Heart left ventricle (tissue), 16 donors: ENCODE measurements around the gene RPS19. TPM values are rescaled to one million over a fixed set of nuclear protein-coding genes. Genes with fewer than 3 reads are reported as not detected.

Experiments
- ATAC-seq, 4 donors: fragments of 200-7000 bp; cut with Tn5 transposase; one replicate each; pipeline ENCODE4 v1.9.1; 2020 to 2022; ENCODE audit warnings: moderate library complexity in 4 of 4, mild to moderate bottlenecking in 3 of 4, moderate number of reproducible peaks in 1 of 4
- DNase-seq, 5 donors: peaks; one replicate each; pipeline ENCODE4 v3.0.0-alpha.2; 2020
- H3K27ac ChIP-seq, 12 donors: fragments of 200-600 bp; sonication (generic) in 4 of 12; one replicate each; pipeline versions ENCODE4 v1.5.0 to v1.8.0; 2016 to 2022; ENCODE audit warnings: mild to moderate bottlenecking in 2 of 12
- H3K27me3 ChIP-seq, 9 donors: fragments of 200-600 bp; sonication (generic) in 2 of 9; one replicate each; pipeline versions ENCODE4 v1.5.1 to v1.8.0; 2016 to 2022; ENCODE audit warnings: mild to moderate bottlenecking in 3 of 9
- H3K36me3 ChIP-seq, 9 donors: fragments of 200-600 bp; sonication (generic) in 2 of 9; one replicate each; pipeline versions ENCODE4 v1.5.0 to v1.8.0; 2018 to 2022; ENCODE audit warnings: mild to moderate bottlenecking in 2 of 9
- H3K4me1 ChIP-seq, 12 donors: fragments of 200-600 bp; sonication (generic) in 4 of 12; one replicate each; pipeline versions ENCODE4 v1.5.0 to v1.8.0; 2016 to 2022; ENCODE audit warnings: mild to moderate bottlenecking in 3 of 12
- H3K4me3 ChIP-seq, 12 donors: fragments of 200-600 bp; sonication (generic) in 4 of 12; one replicate each; pipeline versions ENCODE4 v1.5.0 to v1.8.0; 2017 to 2022; ENCODE audit warnings: mild to moderate bottlenecking in 9 of 12, moderate library complexity in 4 of 12
- H3K9me3 ChIP-seq, 12 donors: fragments of 200-600 bp; sonication (generic) in 4 of 12; one replicate each; pipeline versions ENCODE4 v1.5.0 to v1.8.0; 2016 to 2022; ENCODE audit warnings: mild to moderate bottlenecking in 1 of 12
- POLR2A ChIP-seq, 2 donors: fragments of 450-650 bp; IDR thresholded peaks; one replicate each; pipeline ENCODE4 v1.6.1; 2017; ENCODE audit warnings: antibody characterized with exemption in 2 of 2, mild to moderate bottlenecking in 2 of 2, moderate library complexity in 2 of 2
- WGBS, 4 donors: extraction: QIAGEN DNeasy Blood & Tissue Kit in 2 of 4; methylation state at CpG; one replicate each; pipeline versions ENCODE4 v1.1.5 to v1.1.7; 2013 to 2018; 5-methylcytosine and 5-hydroxymethylcytosine counted together
- intact Hi-C, 10 donors: fragments of 100-400 bp; cut with DNase I; formaldehyde crosslinking; loops; one replicate each; pipeline versions ENCODE4 v1.11.1 to v1.14.2; 2022
- polyA plus RNA-seq, 2 donors: library from polyadenylated mRNA; stranded (reverse); fragments of 200-250 nt; gene quantifications; one replicate each; pipeline ENCODE4 v1.2.3, GENCODE V29; 2013
- total RNA-seq, 9 donors: library from RNA; depleted of rRNA in 2 of 9; stranded (reverse); fragments of >200 nt in 2 of 9; fragmentation: NEBNext Ultra II Directional in 3 of 9; extraction: Animal tissue kit (Norgen Biotek cat#: 25700) in 3 of 9; gene quantifications; one replicate each; pipeline versions ENCODE4 v1.1.0 to v1.2.4, GENCODE V29; 2016 to 2023
- TF ChIP-seq, protein P1 (sequence below), 12 donors: fragments of 200-600 bp; sonication (generic) in 4 of 12; IDR thresholded peaks; one replicate each; pipeline versions ENCODE4 v1.5.0 to v1.8.0; 2018 to 2022; ENCODE audit warnings: antibody characterized with exemption in 12 of 12, mild to moderate bottlenecking in 5 of 12
- donor health status: ischemic (EF 13 %, LVEDD 7.1; RV severe dilation, severe dysfunction).
- donor health status: healthy with polysubstance abuse.
- donor health status: DM: no; HTN: yes; CAD: no.
- donor health status: DM: no; HTN: no; CAD: no.
- donor health status: ischemic (EF 25% LVEDD 6.9; RV normal size, moderate dysfunction).
- donor health status: ischemic (EF 25% LVEDD 5.7; RV mildly dilated, moderate dysfunction).
- donor health status: healthy.
- donor health status: DM: yes; HTN: yes; CAD: no.
- donor health status: ischemic (EF 35%, LVEDD 5.7; RV mildly dilated, moderate dysfunction).
- donor health status: nonischemic (EF 11% LVEDD 7.7; RV severe dilation, severe dysfunction).
- donor health status: DM: yes; HTN: yes; CAD: no.
- donor health status: PGD.
- donor health status: ischemic (EF 29% LVEDD 5.4; RV normal size, mild dysfunction).
- donor health status: nonischemic (EF 23%, LVEDD 6.1; RV moderate dilation, normal function).

RPS19 gene
- total and polyA plus RNA-seq, 11 donors: 161 to 1,676 (median 668) TPM

DNA sequence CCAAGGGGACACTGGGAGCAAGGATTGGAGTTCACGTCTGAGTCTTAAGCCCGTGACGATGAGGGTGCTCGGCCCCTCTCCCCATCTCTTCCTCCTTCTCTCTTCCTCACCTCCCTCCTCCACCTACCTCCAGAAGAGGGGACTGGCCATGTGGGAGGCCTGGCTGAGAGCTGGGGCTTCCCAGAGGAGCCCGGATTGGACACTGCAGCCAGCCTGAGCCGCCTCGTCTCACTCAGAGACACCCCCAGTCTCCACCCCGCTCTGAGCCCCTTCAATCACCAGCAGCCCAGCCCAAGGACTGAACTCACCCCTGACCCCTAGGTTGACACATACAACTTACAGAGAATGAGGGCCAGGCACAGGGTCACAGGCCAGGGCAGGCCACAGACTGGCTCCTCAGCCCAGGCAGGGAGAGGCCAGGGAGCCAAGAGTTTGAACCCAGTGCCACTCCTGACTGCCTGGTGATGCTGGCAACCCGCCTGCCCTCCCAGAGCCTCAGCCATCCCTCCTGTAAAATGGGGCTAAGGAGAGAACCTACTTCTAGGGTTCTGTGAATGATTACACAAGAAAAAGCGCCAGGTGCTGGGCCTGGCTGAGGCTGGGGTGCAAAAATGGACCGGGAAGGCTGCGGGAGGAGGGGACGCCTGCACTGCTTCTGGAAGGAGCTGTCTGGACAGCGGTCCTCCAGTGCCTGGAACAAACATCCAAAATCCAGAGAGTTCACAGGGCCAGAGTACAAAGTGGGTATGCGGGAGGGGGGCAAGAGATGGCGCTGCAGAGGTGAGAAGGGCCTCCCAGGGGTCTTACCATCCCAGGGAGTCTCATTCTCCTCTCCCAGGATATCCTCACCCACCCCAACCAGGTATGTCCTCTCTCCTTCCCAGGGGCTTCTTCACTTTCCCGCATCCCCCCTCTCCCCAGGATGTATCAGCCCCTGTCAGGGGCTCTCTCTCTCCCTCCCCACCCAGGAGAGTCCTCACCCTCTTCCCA lies 18.2 kb downstream of the RPS19 start:
- H3K27me3 ChIP-seq: no peaks in the 10 kb centered on the region
- WGBS, 4 donors: 67 to 80% (median 74%) methylated on average over 16 to 17 of the region's 17 CpGs
- no peak overlapping the region for H3K4me3 ChIP-seq
- no peak for TF ChIP-seq POLR2A (IDR thresholded peaks at IDR 0.05)
- TF ChIP-seq, protein P1, sequence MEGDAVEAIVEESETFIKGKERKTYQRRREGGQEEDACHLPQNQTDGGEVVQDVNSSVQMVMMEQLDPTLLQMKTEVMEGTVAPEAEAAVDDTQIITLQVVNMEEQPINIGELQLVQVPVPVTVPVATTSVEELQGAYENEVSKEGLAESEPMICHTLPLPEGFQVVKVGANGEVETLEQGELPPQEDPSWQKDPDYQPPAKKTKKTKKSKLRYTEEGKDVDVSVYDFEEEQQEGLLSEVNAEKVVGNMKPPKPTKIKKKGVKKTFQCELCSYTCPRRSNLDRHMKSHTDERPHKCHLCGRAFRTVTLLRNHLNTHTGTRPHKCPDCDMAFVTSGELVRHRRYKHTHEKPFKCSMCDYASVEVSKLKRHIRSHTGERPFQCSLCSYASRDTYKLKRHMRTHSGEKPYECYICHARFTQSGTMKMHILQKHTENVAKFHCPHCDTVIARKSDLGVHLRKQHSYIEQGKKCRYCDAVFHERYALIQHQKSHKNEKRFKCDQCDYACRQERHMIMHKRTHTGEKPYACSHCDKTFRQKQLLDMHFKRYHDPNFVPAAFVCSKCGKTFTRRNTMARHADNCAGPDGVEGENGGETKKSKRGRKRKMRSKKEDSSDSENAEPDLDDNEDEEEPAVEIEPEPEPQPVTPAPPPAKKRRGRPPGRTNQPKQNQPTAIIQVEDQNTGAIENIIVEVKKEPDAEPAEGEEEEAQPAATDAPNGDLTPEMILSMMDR (IDR thresholded peaks at IDR 0.05): no peak
- ATAC-seq (no peak), DNase-seq (no peak)
- peak overlapping the region in 1 of 12 donors; percentile 79 for H3K27ac ChIP-seq
- peaks cover 0 to 59% (median 4%) of the 10 kb centered on the region in 12 donors for H3K4me1 ChIP-seq
- H3K36me3 ChIP-seq: no peaks in the 10 kb centered on the region
- H3K9me3 ChIP-seq: no peaks in the 10 kb centered on the region
- intact Hi-C loops: loop anchor here in 3 of 10 donors (5.0 to 10.0 kb wide), 3 partner anchors 54 to 357 kb away; no protein-coding TSS in a partner anchor

DNA sequence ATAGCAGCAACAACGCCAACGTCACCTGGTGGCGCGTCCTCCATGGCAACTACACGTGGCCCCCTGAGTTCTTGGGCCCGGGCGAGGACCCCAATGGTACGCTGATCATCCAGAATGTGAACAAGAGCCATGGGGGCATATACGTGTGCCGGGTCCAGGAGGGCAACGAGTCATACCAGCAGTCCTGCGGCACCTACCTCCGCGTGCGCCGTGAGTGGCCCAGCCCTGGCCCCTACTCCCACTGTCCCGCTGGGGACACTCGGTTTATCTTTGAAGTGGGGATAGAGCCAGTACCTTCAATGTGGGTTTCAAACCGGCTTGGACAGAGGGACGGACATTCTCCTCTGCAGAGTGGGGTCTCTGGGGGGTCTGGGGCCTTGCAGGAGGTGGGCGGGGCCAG lies 19.0 kb downstream of the RPS19 start:
- no peaks in the 10 kb centered on the region for H3K27me3 ChIP-seq
- H3K4me1 ChIP-seq: peaks cover 0 to 50% (median 5%) of the 10 kb centered on the region in 12 donors
- ATAC-seq (no peak), DNase-seq (no peak)
- no peaks in the 10 kb centered on the region for H3K36me3 ChIP-seq
- intact Hi-C loops: loop anchor here in 3 of 10 donors (5.0 to 10.0 kb wide), 3 partner anchors 53 to 356 kb away; no protein-coding TSS in a partner anchor
- no peak overlapping the region for H3K4me3 ChIP-seq
- 86 to 88% (median 88%) methylated on average over 19 to 21 of the region's 21 CpGs for WGBS, 4 donors
- no peak overlapping the region for H3K27ac ChIP-seq
- H3K9me3 ChIP-seq: no peaks in the 10 kb centered on the region
- no peak for TF ChIP-seq POLR2A (IDR thresholded peaks at IDR 0.05)
- TF ChIP-seq, protein P1 (IDR thresholded peaks at IDR 0.05): no peak

DNA sequence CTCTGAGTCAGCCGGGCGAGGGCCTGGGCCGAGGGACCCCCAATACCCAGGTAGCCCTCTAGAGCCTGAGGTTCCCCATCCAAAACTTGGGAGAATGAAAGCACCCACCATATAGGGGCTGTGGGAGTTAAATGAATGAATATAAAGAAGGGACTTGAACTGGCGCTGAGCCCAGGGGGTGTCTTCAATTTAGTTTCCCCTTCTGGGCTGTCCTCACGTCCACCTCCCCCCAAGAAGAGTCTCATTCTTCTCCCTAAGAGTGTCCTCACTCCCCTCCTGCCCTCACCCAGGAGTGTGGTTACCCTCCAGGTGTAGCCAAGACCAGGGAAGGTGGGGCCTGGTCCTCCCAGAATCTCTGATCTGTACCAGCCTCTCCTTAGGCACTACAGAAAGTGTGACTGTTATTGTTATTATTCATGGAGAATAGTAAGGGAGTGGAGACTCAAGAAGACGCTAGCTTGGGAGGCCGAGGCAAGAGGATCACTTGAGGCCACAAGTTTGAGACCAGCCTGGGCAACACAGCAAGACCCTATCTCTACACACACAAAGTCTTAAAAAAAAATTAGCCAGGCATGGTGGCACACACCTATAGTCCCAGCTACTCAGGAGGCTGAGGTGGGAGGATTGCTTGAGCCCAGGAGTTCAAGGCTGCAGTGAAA lies 19.7 kb downstream of the RPS19 start:
- Histone ChIP-seq H3K9me3 (no peaks in the 10 kb centered on the region), H3K27ac (no peak overlapping the region), H3K27me3 (no peaks in the 10 kb centered on the region), H3K36me3 (no peaks in the 10 kb centered on the region), H3K4me3 (no peak overlapping the region), H3K4me1 (peaks cover 0 to 47% (median 8%) of the 10 kb centered on the region in 12 donors)
- DNase-seq (no peak), ATAC-seq (no peak)
- no peak for TF ChIP-seq POLR2A (IDR thresholded peaks at IDR 0.05)
- TF ChIP-seq, protein P1 (IDR thresholded peaks at IDR 0.05): no peak
- intact Hi-C loops: loop anchor here in 7 of 10 donors (5.0 to 10.0 kb wide), 5 partner anchors 53 to 355 kb away; partner anchors contain the start of genes RABAC1 (in 2 of the 7) and ZNF574 (in 1 of the 7)
- 80 to 86% (median 83%) methylated on average over 7 of the region's 7 CpGs for WGBS, 4 donors
